ENCODE data around the gene ZMYND8. TPM values are rescaled to one million over a fixed set of nuclear protein-coding genes. Genes with fewer than 3 reads are reported as not detected.
"Not testable (repeated sequence)": the region's sequence is repeated elsewhere in the genome, so short reads cannot be mapped to it uniquely, and the experiment has no call there.

The ZMYND8 gene
- total RNA-seq, 4 donors from 2014 or later = 32.2 to 78.9 (median 54.4) TPM

- TF ChIP-seq POLR2A (IDR thresholded peaks at IDR 0.05) (no peak), CTCF (IDR thresholded peaks at IDR 0.05) (peak in 1 of 4 experiments; percentile 18), POLR2AphosphoS5 (IDR thresholded peaks at IDR 0.05) (no peak)
- ATAC-seq = no peak
- Histone ChIP-seq H3K4me3 (no peak overlapping the region), H3K36me3 (peaks cover 0 to 19% of the 10 kb centered on the region in 2 donors), H3K27me3 (no peaks in the 10 kb centered on the region), H3K9me3 (no peaks in the 10 kb centered on the region), H3K27ac (peak overlapping the region; percentile 37 to 100 (median 86)), H3K4me1 (peaks cover 5 to 96% (median 25%) of the 10 kb centered on the region in 3 donors)
- WGBS, 2 donors (ENCODE audit: low coverage in 1 of 2) = 90 to 94% methylated on average over 4 to 10 of the region's 11 CpGs
Observed at GRCh38 chr20:47311967-47312681, 44.4 kb downstream of the ZMYND8 start.

- Histone ChIP-seq H3K9me3 (no peaks in the 10 kb centered on the region), H3K27ac (peak overlapping the region in 3 of 4 donors; percentile 74 to 100 (median 99)), H3K4me3 (no peak overlapping the region), H3K36me3 (peaks cover 0 to 28% of the 10 kb centered on the region in 2 donors), H3K4me1 (peaks cover 5 to 94% (median 16%) of the 10 kb centered on the region in 3 donors), H3K27me3 (no peaks in the 10 kb centered on the region)
- TF ChIP-seq EP300 (IDR thresholded peaks at IDR 0.05) = no peak
- WGBS, 2 donors (ENCODE audit: low coverage in 1 of 2) = 80 to 100% methylated on average over 2 to 5 of the region's 5 CpGs
- ATAC-seq = no peak
Observed at GRCh38 chr20:47311211-47311610, 45.3 kb downstream of the ZMYND8 start.

GRCh38 chr20:47310729-47311128 is 45.8 kb downstream of the ZMYND8 start:
- Histone ChIP-seq H3K9me3 (no peaks in the 10 kb centered on the region), H3K27me3 (no peaks in the 10 kb centered on the region), H3K4me1 (peaks cover 5 to 89% (median 11%) of the 10 kb centered on the region in 3 donors), H3K4me3 (no peak overlapping the region), H3K36me3 (peaks cover 0 to 33% of the 10 kb centered on the region in 2 donors), H3K27ac (peak overlapping the region in 3 of 4 donors; percentile 74 to 100 (median 99))
- whole genome bisulfite sequencing, 2 donors (ENCODE audit: low coverage in 1 of 2) = 84 to 86% methylated on average over 5 to 7 of the region's 8 CpGs
- TF ChIP-seq CTCF (IDR thresholded peaks at IDR 0.05) (no peak), EP300 (IDR thresholded peaks at IDR 0.05) (no peak), POLR2AphosphoS5 (IDR thresholded peaks at IDR 0.05) (no peak), POLR2A (IDR thresholded peaks at IDR 0.05) (no peak)
- ATAC-seq = no peak

- 78 to 90% methylated on average over 5 to 9 of the region's 11 CpGs for WGBS, 2 donors (ENCODE audit: low coverage in 1 of 2)
- no peak for ATAC-seq
- peaks cover 0 to 41% of the 10 kb centered on the region in 2 donors for H3K36me3 ChIP-seq
- H3K9me3 ChIP-seq = no peaks in the 10 kb centered on the region
- H3K4me1 ChIP-seq = peaks cover 0 to 87% (median 3%) of the 10 kb centered on the region in 3 donors
- no peak for TF ChIP-seq EP300 (IDR thresholded peaks at IDR 0.05)
- TF ChIP-seq POLR2A (IDR thresholded peaks at IDR 0.05) = no peak
- no peak for TF ChIP-seq POLR2AphosphoS5 (IDR thresholded peaks at IDR 0.05)
- TF ChIP-seq CTCF (IDR thresholded peaks at IDR 0.05) = no peak
- H3K27ac ChIP-seq = peak overlapping the region; percentile 57 to 100 (median 90)
- H3K27me3 ChIP-seq = no peaks in the 10 kb centered on the region
- no peak overlapping the region for H3K4me3 ChIP-seq
Observed at GRCh38 chr20:47309806-47310426, 46.6 kb downstream of the ZMYND8 start.

- Histone ChIP-seq H3K36me3 (peaks cover 0 to 42% of the 10 kb centered on the region in 2 donors), H3K4me1 (peaks cover 0 to 87% (median 3%) of the 10 kb centered on the region in 3 donors), H3K4me3 (no peak overlapping the region), H3K27ac (peak overlapping the region; percentile 57 to 100 (median 90)), H3K27me3 (no peaks in the 10 kb centered on the region), H3K9me3 (no peaks in the 10 kb centered on the region)
- WGBS, 2 donors (ENCODE audit: low coverage in 1 of 2) = 96% methylated on average over 6 of the region's 10 CpGs; no CpG with 5 or more reads in 1 of the 2 donors
- no peak for ATAC-seq
- TF ChIP-seq POLR2AphosphoS5 (IDR thresholded peaks at IDR 0.05) (no peak), POLR2A (IDR thresholded peaks at IDR 0.05) (no peak), CTCF (IDR thresholded peaks at IDR 0.05) (no peak), EP300 (IDR thresholded peaks at IDR 0.05) (no peak)
Observed at GRCh38 chr20:47309394-47309793, 47.1 kb downstream of the ZMYND8 start.

GRCh38 chr20:47307569-47307968 is 48.9 kb downstream of the ZMYND8 start:
- H3K27me3 ChIP-seq, H3K9me3 ChIP-seq, ATAC-seq, H3K4me3 ChIP-seq: not testable (repeated sequence)
- Histone ChIP-seq H3K4me1 (peaks cover 10 to 89% (median 12%) of the 10 kb centered on the region in 3 donors), H3K36me3 (peaks cover 0 to 44% of the 10 kb centered on the region in 2 donors), H3K27ac (peak overlapping the region in 3 of 4 donors; percentile 35 to 100 (median 99))
- 90 to 100% methylated on average over 2 to 4 of the region's 9 CpGs for WGBS, 2 donors (ENCODE audit: low coverage in 1 of 2)
